ENCODE data around the gene SCAPER. TPM values are rescaled to one million over a fixed set of nuclear protein-coding genes. Genes with fewer than 3 reads are reported as not detected.

Gene SCAPER
- total RNA-seq, 3 donors from 2014 or later, result 15.8 to 33.1 (median 33.0) TPM

DNA sequence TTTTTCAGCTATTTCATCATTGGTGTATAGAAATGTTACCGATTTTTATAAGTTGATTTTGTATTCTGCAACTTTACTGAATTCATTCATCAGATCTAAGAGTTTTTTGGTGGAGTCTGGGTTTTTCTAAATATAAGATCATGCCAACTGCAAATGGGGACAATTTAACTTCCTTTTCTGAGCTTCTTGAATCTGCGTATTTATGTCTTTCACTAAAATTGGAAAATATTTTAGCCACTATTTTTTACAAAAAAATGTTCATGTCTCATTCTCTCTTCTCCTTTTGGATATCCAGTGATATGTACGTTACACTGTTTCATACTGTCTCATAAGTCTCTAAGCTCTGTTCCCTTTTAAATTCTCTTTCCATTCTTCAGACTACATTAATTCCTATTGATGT lies 444.8 kb downstream of the SCAPER start:
- no peaks in the 10 kb centered on the region for H3K9me3 ChIP-seq
- DNase-seq, result no peak
- intact Hi-C loops (cut with DNase I, micrococcal nuclease), result no loop called here
- H3K4me3 ChIP-seq, result no peak overlapping the region
- TF ChIP-seq, protein P1, sequence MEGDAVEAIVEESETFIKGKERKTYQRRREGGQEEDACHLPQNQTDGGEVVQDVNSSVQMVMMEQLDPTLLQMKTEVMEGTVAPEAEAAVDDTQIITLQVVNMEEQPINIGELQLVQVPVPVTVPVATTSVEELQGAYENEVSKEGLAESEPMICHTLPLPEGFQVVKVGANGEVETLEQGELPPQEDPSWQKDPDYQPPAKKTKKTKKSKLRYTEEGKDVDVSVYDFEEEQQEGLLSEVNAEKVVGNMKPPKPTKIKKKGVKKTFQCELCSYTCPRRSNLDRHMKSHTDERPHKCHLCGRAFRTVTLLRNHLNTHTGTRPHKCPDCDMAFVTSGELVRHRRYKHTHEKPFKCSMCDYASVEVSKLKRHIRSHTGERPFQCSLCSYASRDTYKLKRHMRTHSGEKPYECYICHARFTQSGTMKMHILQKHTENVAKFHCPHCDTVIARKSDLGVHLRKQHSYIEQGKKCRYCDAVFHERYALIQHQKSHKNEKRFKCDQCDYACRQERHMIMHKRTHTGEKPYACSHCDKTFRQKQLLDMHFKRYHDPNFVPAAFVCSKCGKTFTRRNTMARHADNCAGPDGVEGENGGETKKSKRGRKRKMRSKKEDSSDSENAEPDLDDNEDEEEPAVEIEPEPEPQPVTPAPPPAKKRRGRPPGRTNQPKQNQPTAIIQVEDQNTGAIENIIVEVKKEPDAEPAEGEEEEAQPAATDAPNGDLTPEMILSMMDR (IDR thresholded peaks at IDR 0.05), result no peak
- H3K36me3 ChIP-seq (ENCODE audit: low read depth), result no peaks in the 10 kb centered on the region
- H3K4me1 ChIP-seq (ENCODE audit: low read depth), result no peaks in the 10 kb centered on the region
- no peak for ATAC-seq

- no peak for ATAC-seq
- intact Hi-C loops (cut with DNase I, micrococcal nuclease), result no loop called here
Observed at GRCh38 chr15:76451540-76451939, 453.6 kb downstream of the SCAPER start.

GRCh38 chr15:76449455-76449854 lies 455.7 kb downstream of the SCAPER start:
- ATAC-seq, result peak; percentile 85
- peak in 1 of 3 donors; percentile 21 for DNase-seq

More at GRCh38 chr15:76451540-76451939, 453.6 kb downstream of the SCAPER start:
- no peaks in the 10 kb centered on the region for H3K36me3 ChIP-seq (ENCODE audit: low read depth)
- H3K4me1 ChIP-seq (ENCODE audit: low read depth), result no peaks in the 10 kb centered on the region
- H3K9me3 ChIP-seq, result no peaks in the 10 kb centered on the region
- no peak for DNase-seq
- H3K4me3 ChIP-seq, result no peak overlapping the region
- TF ChIP-seq, protein P1 (IDR thresholded peaks at IDR 0.05), result no peak

DNA sequence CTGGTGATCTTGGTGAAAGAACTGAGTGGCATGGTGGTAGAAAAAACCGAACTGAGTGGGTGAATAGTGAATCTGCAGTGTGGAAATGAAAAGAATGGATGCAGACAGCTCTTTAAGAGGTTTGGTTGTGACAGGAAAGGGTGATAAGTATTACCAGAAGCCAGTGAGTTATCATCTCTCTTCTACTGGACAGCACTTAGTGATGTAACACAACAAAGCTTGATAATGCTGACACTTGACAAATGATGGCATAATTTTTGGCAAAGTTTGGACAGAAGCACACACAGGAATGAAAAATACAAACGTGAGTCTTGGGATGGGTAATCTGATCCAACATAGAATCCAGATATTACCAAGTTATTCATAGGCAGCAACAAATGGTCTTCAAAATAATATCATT lies 456.4 kb downstream of the SCAPER start:
- Histone ChIP-seq H3K9me3 (no peaks in the 10 kb centered on the region), H3K4me3 (no peak overlapping the region), H3K36me3 (ENCODE audit: low read depth) (no peaks in the 10 kb centered on the region), H3K4me1 (ENCODE audit: low read depth) (no peaks in the 10 kb centered on the region)
- intact Hi-C loops (cut with DNase I, micrococcal nuclease), result no loop called here
- DNase-seq (no peak), ATAC-seq (no peak)
- TF ChIP-seq, protein P1 (IDR thresholded peaks at IDR 0.05), result no peak

More at GRCh38 chr15:76449455-76449854, 455.7 kb downstream of the SCAPER start:
- Histone ChIP-seq H3K4me1 (ENCODE audit: low read depth) (no peaks in the 10 kb centered on the region), H3K36me3 (ENCODE audit: low read depth) (no peaks in the 10 kb centered on the region), H3K9me3 (no peaks in the 10 kb centered on the region), H3K4me3 (no peak overlapping the region)
- TF ChIP-seq, protein P1 (IDR thresholded peaks at IDR 0.05), result no peak
- intact Hi-C loops (cut with DNase I, micrococcal nuclease), result no loop called here

- ATAC-seq (peak; percentile 29), DNase-seq (peak in 1 of 3 donors; percentile 18)
- Histone ChIP-seq H3K36me3 (ENCODE audit: low read depth) (no peaks in the 10 kb centered on the region), H3K9me3 (no peaks in the 10 kb centered on the region), H3K4me3 (no peak overlapping the region), H3K4me1 (ENCODE audit: low read depth) (no peaks in the 10 kb centered on the region)
- intact Hi-C loops (cut with DNase I, micrococcal nuclease), result no loop called here
- TF ChIP-seq, protein P1 (IDR thresholded peaks at IDR 0.05), result no peak
Observed at GRCh38 chr15:76447728-76448441, 457.3 kb downstream of the SCAPER start.
